CD4-positive, alpha-beta T cell treated with Interleukin-2 at 100 ng/mL for 4 hours (primary cell): ENCODE measurements around the gene CTNNA2.

Experiments used
- DNase-seq: peaks from one replicate; pipeline ENCODE4 v3.0.0-alpha.2; 2020; ENCODE audit warnings: low spot score

CTNNA2 gene

DNA sequence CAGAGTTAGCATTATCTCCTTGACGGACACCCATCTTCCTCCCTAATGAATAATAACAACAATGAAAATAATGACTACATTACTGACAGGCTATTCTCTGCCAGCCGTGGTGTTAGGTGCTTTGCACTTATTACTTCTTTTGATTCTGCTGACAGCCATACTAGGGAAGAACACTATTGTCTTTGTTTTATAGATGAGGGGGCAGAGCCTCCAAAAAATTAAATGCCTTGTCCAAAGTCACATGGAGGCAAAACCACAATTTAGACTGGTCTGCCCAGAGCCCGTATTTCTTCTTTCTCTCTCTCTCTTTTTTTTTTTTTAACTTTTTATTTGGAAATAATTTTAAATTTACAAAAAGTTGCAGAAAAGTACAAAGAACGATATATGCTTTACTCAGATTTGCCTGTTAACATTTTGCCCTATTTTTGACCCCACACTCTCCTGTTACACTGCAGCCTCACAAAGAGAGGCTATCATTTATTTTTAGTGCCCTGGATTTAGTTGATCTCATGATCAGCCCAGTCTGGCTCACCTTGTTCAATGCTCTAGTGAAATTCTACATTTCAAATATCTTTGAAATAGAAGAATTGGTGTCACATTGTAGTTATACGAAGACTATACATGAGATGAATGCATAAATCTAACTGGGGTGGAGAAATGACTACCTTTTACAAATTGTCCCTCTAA lies 422.3 kb downstream of the CTNNA2 start:
- no peak for DNase-seq

DNA sequence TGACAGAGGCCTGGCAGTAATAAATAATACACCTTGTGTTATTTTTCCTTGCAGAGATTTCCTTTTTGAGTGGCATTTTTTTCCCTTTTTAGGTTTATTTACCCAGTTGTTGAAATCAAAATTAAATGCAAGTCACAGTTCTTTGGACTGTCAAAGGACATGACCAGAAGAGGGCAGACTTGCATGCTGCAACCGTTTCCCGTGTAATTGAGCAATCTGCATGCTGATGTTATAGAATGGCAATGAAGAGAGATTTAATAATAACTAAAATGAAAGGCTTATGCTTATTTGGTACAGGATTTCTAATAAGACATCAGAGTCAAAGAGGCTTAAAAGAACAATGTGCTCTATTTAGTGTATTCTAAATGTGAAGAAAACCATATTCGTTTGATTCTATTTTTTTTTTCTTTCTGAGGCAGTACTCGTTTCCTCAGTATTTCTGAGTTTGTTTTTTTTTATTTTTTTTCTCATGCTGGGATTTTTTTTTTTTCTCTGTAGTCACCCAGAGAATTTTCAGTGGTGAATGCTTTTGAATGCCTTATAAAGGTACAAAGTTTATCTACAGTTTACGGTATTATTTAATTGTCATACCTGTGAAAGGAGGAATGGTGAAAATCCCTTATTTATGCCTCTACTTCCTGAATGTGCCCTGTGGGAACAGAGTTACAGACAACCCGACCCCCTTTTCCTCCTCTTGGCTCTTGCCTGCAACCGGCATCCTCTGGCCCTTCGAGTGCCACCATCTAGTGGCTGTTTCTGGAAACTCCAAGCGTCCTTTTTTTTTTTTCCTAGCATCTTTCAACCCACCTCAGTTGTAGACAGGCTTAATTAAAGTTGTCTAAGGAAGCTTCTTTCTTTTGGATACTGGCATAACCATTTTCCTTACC lies 423.2 kb downstream of the CTNNA2 start:
- no peak for DNase-seq

DNA sequence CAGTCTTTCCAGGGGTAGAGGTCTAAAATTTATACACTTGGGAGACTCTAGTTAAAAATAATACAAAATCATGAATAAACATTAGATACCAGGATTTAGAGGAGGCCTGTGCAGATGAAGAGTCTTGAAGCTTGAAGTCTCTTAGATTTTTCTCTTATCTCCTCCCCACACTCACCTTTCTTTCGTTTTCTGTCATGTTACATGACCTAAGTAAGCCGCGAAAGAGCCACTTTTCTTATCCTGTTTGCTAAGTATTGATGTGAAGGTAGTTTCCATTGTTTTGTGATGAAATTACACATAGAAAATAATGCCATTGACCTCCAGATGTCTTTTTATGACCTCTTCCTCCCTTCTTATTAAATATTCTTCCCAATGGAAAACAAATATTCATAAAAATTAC lies 423.9 kb downstream of the CTNNA2 start:
- no peak for DNase-seq

DNA sequence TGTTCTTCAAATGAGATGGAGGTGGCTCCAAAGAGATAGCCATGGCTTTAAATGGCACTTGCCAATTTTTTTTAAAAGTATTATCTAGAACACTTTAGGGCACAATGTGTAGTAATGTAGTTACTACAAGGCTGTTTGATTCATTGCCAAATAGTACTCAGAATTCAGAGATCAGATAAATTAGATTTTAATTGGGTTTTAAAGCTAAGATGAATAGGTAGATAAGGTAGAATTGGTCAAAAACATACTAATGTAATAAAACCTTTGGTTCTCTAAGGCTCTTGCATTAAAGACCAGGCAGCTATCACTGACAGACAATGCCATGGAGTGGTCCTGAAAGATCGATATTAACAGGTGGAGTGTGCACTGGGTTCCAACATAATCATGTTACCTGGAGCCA lies 425.8 kb downstream of the CTNNA2 start:
- DNase-seq = no peak

DNA sequence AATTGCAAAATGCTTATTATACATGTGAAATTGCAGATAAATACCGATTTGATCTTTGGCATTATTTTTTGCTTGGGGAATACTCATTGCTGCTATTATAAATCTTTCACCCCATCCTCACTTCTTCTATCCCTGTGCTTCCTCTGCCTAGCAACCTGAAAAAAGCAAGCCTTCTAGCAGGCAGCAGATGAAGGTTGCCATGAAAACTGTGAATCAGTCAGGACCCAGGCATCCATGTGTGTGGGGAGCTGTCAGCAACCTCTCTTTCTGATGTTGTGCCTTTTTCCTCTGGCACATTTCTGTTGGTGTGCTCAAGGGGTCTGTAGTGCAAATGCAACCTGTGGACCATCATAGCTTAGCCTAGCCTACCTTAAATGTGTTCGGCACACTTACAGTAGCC lies 427.5 kb downstream of the CTNNA2 start:
- DNase-seq = no peak

DNA sequence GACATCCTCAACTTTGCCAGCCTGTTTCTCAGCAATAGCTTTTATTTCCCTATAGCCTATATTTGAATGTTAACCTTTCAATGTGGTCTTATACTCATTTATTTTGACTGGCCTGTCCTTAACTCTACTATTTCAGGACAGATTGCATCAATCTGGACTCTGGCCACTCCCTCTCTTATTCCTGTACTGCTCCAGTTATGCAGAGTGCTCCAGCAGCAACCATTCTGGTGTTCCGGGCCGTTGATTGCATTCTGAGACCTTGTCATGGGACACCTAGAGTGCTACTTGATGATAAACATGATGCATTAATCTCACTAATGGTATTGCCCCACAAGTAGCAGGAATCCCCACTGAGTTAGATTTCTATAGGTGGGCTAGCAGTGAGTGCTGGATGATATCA lies 428.3 kb downstream of the CTNNA2 start:
- DNase-seq = no peak

DNA sequence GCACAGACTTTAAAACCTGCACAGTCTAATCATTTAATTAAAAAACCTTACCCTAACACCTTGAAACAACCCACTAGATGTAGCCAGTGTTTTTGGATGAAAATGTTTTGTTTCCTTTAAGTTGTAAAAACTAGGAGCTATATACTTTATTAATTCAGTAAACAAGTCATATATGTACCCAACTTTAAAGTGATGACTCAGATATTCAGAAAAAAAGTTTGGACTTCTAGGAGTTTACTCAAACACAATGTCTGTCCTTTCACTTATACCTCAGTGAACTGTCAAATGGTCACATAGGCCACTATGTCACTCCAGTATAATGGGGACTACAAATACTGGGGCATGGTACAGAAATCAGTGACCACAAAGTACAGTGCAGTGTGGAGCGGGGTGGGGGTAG lies 431.4 kb downstream of the CTNNA2 start:
- DNase-seq = no peak

DNA sequence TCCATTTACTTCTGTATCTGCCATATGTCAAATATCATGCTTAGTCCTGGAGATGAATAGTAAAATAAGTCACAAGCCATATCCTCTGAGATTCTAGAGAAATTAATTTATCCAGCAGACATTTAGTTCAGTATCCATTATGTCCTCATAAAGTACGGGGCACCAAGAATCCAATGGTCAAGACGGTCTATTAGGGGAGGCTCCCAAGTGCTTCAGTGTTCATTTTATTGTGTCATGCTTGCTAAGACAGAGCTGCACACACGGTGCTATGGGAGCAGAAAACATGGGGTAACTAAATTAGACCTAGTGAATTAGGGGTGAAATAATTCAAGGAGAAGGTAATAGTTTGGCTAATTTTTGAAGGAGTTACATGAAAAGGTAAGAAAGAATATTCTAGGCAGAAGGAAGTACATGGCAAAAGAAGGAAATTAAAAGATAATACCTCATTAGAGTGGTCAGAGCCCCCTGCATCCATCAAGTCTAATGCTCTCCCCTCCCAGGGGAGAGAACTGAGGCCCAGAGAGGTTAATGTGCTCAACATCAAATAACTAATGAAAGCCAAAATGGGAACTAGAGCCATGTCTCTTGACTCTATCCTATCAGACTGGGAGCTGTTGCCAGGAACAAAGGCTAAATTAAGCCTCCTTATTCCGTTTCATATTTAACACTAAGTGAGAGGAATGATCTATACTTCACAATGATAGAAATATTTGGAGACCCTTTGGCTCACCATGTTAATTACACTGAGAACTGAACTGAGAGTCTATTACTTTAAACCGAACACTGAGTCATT lies 433.0 kb downstream of the CTNNA2 start:
- DNase-seq = no peak

DNA sequence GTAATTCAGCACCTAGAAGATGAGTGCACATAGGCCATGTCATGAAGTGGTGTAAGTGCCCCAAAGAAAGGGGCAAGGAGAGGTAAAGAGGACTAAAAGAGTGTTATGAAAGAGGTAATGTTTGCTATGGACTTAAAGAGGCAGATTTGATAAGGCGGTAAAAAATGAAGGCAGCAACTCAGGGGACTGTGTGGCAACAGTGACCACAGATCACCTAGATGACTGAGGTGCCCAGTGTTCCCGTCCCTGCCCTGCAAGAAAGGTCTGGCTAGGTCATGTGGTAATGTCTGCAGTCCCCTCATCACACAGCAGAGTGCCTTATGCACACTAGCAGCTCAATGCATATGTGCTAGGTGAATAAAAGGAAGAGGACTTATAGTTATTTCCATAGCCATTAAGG lies 434.9 kb downstream of the CTNNA2 start:
- no peak for DNase-seq

DNA sequence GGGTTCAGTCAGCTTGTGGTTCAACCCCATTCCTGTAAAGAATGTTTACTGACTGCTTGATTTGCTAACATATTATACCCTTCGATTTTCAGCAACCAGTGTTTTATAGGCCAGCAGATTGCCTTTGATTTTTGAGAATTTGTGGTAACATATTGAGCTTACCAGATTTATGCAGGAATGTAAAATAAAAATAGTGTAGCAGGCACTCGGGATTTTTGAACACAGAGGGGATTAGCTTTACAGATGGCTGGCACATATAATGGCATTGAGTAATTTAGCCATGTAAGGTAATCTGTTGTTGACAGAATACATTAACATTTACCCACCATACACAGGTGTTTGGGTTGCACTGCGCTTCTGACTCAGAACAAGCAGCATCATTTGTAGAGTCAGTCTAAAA lies 437.7 kb downstream of the CTNNA2 start:
- DNase-seq = no peak

DNA sequence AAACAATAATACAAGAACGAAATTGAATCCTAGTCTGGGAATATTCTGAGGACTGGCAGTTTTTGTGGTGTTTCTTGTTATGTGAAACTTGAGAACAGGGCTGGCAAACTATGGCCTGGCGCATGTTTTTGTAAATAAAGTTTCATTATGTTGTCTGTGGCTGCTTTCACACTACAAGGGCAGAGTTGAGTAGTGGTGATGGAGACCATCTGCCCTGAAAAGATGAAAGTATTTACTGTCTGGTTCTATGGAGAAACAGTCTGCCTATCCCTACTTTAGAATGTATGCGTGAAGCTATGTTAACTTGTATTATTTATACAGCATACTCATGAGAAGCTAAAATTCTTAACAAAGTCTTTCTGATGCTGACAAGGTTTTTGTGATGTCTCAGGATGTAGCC lies 439.8 kb downstream of the CTNNA2 start:
- no peak for DNase-seq

DNA sequence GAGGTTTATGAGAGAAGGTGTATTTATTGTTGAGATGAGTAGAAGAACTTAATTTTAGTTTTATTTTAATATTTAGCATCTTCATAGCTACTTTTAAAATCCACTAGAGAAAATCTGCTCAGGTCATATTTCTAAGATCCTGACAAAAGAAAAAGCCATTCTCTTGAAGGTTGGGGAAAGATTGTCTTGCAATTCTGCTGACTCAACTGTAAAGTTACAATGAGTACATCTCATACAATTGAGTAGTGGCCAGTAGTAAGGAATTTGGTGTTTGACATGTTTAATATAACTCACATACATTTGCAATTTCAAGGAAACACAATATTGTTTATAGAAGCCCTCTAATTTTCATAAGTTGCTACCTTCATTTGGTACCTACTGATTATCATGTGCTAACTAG lies 447.2 kb downstream of the CTNNA2 start:
- no peak for DNase-seq

DNA sequence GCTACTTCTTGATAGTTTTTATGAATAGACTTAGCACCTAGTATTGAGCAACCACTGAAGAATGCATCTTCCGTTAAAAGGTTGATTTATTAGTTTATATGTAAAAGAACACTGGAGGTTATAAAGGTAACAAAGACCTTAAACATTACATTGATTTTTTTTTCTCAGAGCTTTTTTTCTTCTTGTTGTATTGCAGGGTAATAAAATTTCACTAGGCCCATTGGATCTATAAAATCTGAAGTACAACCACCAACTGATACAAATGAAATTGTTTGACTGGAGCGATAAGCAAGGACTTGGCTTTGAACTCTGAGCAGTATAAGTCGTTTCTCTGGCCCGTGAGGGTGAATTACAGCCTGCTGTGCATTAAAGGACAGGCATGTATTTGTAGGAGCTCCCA lies 447.7 kb downstream of the CTNNA2 start:
- DNase-seq = no peak

DNA sequence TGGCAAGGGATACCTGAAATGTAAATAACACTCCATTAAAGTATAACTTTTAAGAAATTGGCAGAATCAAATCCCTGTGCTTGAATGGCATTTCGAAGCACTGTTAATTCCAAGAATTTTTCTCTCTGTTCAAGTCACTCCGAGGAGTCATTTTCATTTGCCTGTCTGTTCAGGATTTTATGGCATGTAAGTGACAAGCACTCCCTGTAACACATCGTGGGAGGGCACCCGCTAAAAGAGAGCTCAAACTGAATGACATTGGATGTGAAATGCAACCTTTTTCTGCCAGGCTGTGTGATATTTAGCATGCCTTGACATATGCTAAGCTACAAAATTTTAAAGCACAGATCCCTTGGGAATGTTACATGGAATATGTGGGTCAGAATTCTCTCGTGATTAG lies 452.1 kb downstream of the CTNNA2 start:
- DNase-seq = no peak

DNA sequence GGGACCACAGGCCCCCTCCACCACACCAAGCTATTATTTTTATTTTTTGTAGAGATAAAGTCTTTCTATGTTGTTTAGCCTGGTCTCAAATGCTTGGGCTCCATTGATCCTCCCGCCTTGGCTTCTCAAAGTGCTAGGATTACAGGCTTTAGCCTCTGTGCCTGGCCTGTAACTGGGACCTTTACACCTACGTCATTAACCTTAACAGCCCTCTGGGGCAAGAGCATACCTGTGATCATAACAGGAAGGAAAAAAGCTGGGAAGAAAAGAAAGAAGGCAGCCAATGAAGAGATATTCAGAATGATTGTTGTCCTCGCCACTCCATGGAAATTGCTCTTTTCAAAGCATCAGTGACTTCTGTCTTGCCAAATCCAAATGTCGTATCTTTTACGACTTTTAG lies 453.5 kb downstream of the CTNNA2 start:
- DNase-seq = no peak

DNA sequence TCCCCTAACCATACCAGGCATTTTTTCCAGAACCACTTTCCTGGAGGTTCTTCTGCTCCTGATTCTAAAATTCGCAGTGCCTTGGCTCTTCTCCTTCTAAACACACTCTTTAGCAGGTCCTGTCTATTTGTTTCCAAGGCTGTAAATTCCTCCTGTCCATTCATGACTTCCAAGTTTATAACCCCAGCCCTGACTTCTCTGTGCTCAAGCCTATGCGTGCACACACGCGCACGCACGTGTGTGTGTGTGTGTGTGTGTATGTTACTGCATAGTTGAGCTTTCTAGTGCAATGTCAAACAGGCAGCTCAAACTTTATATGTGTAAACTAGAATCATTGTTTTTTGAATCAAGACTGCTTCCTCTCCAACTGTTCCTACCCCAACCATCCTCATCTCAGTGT lies 454.0 kb downstream of the CTNNA2 start:
- DNase-seq = no peak

DNA sequence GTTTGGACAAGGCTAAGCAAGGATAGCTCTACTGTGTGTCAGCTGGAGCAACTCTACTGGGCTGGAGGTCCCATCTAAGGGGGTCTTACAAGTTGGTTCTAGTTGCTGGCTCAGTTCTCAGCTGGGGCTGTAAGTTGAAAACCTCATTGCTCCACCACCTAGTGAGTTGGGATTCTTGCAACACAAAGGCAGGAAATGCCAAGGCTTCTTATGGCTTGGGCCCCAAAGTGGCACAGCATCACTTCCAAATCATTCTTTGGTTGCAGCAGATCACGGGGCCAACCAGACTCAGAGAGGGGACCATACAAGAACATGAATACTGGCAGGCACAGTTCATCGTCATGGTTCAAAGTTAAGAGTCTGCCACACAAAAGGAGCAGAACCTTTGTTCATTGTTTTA lies 459.0 kb downstream of the CTNNA2 start:
- DNase-seq = no peak

DNA sequence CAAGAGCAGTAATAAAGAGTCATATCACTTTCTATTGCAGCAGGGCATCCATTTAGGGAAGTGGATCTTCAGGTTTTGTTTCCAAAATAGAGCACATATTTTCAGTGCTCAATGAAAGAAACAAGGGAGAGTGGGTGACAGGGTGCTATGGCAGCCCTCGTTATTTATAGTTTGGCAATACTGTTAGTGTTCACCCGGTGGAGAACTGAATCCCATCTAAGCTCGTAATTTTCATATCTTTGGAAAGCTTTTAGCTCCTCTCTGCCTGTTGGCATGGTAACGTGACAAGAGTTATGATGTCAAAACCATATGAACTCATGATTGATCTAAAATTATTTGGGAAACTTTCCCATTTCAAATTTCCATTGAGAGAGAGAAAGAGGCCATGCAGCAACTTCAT lies 459.8 kb downstream of the CTNNA2 start:
- DNase-seq = no peak

DNA sequence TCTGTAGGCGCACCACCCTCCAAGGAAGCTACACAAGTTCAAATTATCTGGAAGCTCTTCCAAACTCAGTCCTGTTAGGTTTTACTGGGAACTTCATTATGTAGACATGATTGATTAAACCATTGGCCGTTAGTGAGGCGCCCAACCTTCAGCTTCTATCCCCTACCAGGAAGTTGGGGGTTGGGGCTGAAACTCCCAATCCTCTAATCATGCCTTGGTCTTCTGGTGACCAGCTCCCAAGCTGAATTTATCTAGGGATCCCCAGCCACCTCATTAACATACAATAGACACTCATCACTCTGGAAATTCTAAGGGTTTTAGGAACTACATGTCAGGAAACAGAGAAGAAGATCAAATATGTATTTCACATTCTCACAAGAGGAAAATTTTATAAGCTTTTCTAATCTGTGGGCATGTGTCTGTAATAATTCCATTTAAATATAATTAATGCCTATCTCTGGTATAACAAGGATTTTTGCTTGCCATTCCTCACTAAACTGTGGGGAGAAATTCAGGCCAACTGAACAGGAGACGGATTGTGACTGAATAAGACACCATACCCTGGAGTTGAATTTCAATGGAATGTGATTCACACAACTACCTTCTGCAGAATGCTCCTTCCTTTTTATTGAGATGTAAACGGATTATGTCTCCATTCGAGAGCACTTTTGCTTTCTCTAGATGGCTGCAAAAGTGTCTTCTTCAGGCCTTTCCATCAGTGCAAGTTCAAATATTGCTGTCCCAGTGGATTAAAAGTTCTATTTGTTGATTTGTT lies 463.1 kb downstream of the CTNNA2 start:
- no peak for DNase-seq

DNA sequence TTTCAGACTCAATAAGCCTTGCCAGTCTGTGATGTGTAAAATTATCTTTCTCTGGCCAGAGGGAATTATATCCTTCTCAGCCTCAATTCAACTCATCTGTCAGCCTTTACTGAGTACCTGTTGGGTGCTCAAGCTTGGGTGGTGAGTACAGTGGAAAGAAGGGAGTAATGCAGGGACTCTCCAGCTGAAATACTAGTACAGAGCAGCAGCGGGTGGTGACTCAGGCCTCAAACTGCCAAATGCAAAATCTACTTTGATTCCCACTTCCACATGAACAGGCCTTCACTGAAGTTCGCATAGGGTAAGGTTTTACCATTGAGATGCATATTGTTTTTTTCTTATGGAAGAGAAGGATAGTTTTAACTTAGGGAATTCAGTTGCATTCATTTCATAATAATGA lies 464.9 kb downstream of the CTNNA2 start:
- no peak for DNase-seq

DNA sequence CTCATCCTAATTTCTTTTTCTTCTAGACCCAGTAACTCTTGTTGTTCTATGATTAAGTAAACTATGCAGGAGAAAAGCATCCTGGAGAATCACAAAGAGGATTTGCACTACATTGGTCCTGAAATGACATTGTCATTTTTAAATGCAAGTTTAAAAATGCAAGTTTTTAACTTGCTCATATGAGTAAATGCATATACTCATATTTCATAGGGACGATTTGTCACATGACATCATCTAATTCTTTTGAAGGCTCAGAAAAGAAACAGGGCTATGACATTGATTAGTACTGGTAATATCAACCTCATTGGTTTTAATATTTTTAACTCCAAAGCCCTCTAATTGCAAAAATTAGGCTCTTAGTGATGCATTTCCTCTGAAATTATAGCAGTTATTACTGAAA lies 467.3 kb downstream of the CTNNA2 start:
- no peak for DNase-seq

DNA sequence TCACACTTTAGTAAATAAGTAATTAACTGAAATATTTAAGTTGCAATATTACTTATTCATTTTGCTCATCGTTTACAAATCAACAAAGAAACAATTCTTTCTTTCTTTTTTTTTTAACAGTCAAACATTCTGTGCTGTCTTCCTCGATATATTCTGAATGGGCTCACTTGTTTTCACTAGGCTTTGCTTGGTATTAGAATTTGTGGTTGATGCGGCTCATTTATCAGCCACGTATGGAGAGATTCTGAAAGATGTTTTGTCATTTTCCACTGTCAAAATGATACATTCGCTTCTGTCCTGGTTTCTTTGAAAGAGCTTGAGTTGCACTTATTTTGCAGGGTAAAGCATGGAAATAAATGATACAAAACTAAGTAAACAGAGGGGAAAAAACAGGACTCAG lies 468.0 kb downstream of the CTNNA2 start:
- no peak for DNase-seq
